Fibroblast of peridontal ligament (primary cell): Measurements from ENCODE around the gene PRCD.
"Not testable (repeated sequence)": the region's sequence is repeated elsewhere in the genome, so short reads cannot be mapped to it uniquely, and the experiment has no call there.

ENCODE experiments used
- DNase-seq: peaks from one replicate; pipeline ENCODE4 v3.0.0-alpha.2; 2010; ENCODE audit errors: extremely low read depth

Gene PRCD

GRCh38 chr17:76504117-76504516 is 35.7 kb upstream of the PRCD start:
- no peak for DNase-seq

- DNase-seq = peak; percentile 61
Observed at GRCh38 chr17:76506408-76507345, 33.2 kb upstream of the PRCD start.

GRCh38 chr17:76508472-76509063 is 31.3 kb upstream of the PRCD start:
- DNase-seq = not testable (repeated sequence)

- no peak for DNase-seq
Observed at GRCh38 chr17:76510831-76511244, 29.0 kb upstream of the PRCD start.

GRCh38 chr17:76511668-76512365 is 28.0 kb upstream of the PRCD start:
- DNase-seq = no peak

GRCh38 chr17:76512366-76513305 is 27.2 kb upstream of the PRCD start:
- no peak for DNase-seq

- no peak for DNase-seq
Observed at GRCh38 chr17:76513306-76513692, 26.5 kb upstream of the PRCD start.

- not testable (repeated sequence) for DNase-seq
Observed at GRCh38 chr17:76514355-76514754, 25.5 kb upstream of the PRCD start.

- DNase-seq = peak; percentile 98
Observed at GRCh38 chr17:76515274-76515949, 24.4 kb upstream of the PRCD start.

- DNase-seq = no peak
Observed at GRCh38 chr17:76517638-76518038, 22.2 kb upstream of the PRCD start.

- DNase-seq = no peak
Observed at GRCh38 chr17:76519048-76519966, 20.5 kb upstream of the PRCD start.

GRCh38 chr17:76521262-76521661 is 18.6 kb upstream of the PRCD start:
- DNase-seq = no peak

- DNase-seq = not testable (repeated sequence)
Observed at GRCh38 chr17:76521683-76522082, 18.2 kb upstream of the PRCD start.

GRCh38 chr17:76523084-76524037 is 16.5 kb upstream of the PRCD start:
- peak; percentile 44 for DNase-seq

- peak; percentile 54 for DNase-seq
Observed at GRCh38 chr17:76524598-76525512, 15.0 kb upstream of the PRCD start.

GRCh38 chr17:76525513-76525833 is 14.4 kb upstream of the PRCD start:
- DNase-seq = not testable (repeated sequence)

- DNase-seq = not testable (repeated sequence)
Observed at GRCh38 chr17:76527016-76527415, 12.8 kb upstream of the PRCD start.
